K562 (cell line): Measurements from ENCODE around the gene P2RX3. TPM values are rescaled to one million over a fixed set of nuclear protein-coding genes. Genes with fewer than 3 reads are reported as not detected.

Experiments
- ATAC-seq: fragments of 200-7000 bp; cut with Tn5 transposase; 3 replicates; pipeline ENCODE4 v1.9.1; 2020; ENCODE audit warnings: moderate library complexity
- BruUV-seq: library from RNA; stranded (reverse); fragments of 400-500 nt; replicated peaks from 2 replicates; lab custom pipeline; 2021; lab: Mats Ljungman, UMichigan
- CTCF ChIA-PET: fragments of 300-600 bp; formaldehyde crosslinking; extraction: SDS; loops from one replicate; lab custom pipeline; 2021; ENCODE audit warnings: low intra/inter-chr PET ratio; lab: Yijun Ruan, JAX
- POLR2A ChIA-PET: fragments of 300-600, 350-650 bp; sonication (Branson Sonifier 250); formaldehyde crosslinking; extraction: SDS; loops from one replicate; lab custom pipeline; 2021; ENCODE audit warnings: antibody characterized with exemption, inconsistent platforms; lab: Yijun Ruan, JAX
- DNase-seq, 4 experiments: peaks; one replicate each; pipeline versions ENCODE4 v3.0.0 to v3.0.0-alpha.2; 2011 to 2018; ENCODE audit warnings: low spot score in 3 of 4, mixed read lengths in 3 of 4; ENCODE audit errors: extremely low read depth in 1 of 4
- FAIRE-seq: peaks from 2 replicates; lab custom pipeline; 2011; peaks lifted over from hg19 to GRCh38; lab: Jason Lieb, UNC
- H2AFZ ChIP-seq: 2 replicates; pipeline ENCODE4 v1.6.0; 2011; ENCODE audit warnings: low read depth, low read length, control low read depth, inconsistent platforms
- H3K27ac ChIP-seq: fragments of 200-600 bp; 3 replicates; pipeline ENCODE4 v1.8.0; 2011; ENCODE audit warnings: low read depth, mild to moderate bottlenecking, control low read depth, inconsistent platforms, low read length, moderate library complexity, mixed read lengths; ENCODE audit errors: extremely low read depth
- H3K27me3 ChIP-seq, 2 experiments: fragments of 300-600 bp in 1 of 2; 2 replicates in 1 of 2; 3 replicates in 1 of 2; pipeline versions ENCODE4 v1.6.0 to v1.8.0; 2011; ENCODE audit warnings: inconsistent platforms in 2 of 2, low read length in 2 of 2, mild to moderate bottlenecking in 1 of 2, mixed read lengths in 1 of 2, moderate library complexity in 1 of 2; ENCODE audit not compliant: control insufficient read depth in 2 of 2, insufficient read depth in 2 of 2
- H3K36me3 ChIP-seq: fragments of 300-600 bp; 3 replicates; pipeline ENCODE4 v1.8.0; 2011; ENCODE audit warnings: mild to moderate bottlenecking, low read length, inconsistent platforms; ENCODE audit not compliant: control insufficient read depth, insufficient read depth
- H3K4me1 ChIP-seq, 2 experiments: fragments of 200-600 bp in 1 of 2; replicated peaks in 1 of 2; 2 replicates in 1 of 2; 3 replicates in 1 of 2; pipeline versions ENCODE4 v1.5.1 to v1.8.0; 2011; ENCODE audit warnings: inconsistent platforms in 2 of 2, low read length in 2 of 2, mild to moderate bottlenecking in 1 of 2, mixed read lengths in 1 of 2, moderate library complexity in 1 of 2; ENCODE audit not compliant: control insufficient read depth in 2 of 2, insufficient read depth in 2 of 2
- H3K4me2 ChIP-seq: 2 replicates; pipeline ENCODE4 v1.6.1; 2011; ENCODE audit warnings: low read length, control low read depth, inconsistent platforms, mixed read lengths; ENCODE audit not compliant: insufficient read depth
- H3K4me3 ChIP-seq: fragments of 200-600 bp; sonication (generic), shearing (Covaris generic); 2 replicates; pipeline ENCODE4 v1.5.1; 2016; ENCODE audit warnings: control low read depth, inconsistent platforms
- H3K79me2 ChIP-seq: fragments of 200-600 bp; 3 replicates; pipeline ENCODE4 v1.8.0; 2011; ENCODE audit warnings: low read length, inconsistent platforms; ENCODE audit not compliant: control insufficient read depth, insufficient read depth
- H3K9ac ChIP-seq, 2 experiments: 2 replicates each; pipeline versions ENCODE4 v1.6.0 to v1.6.1; 2011; ENCODE audit warnings: low read depth in 2 of 2, low read length in 2 of 2, control low read depth in 1 of 2, inconsistent platforms in 1 of 2, mild to moderate bottlenecking in 1 of 2, mixed read lengths in 1 of 2; ENCODE audit not compliant: insufficient read depth in 1 of 2
- H3K9me1 ChIP-seq: one replicate; pipeline ENCODE4 v1.6.0; 2011; ENCODE audit warnings: inconsistent platforms, mild to moderate bottlenecking, low read length, moderate library complexity; ENCODE audit not compliant: control insufficient read depth, insufficient read depth
- H3K9me3 ChIP-seq: replicated peaks from 2 replicates; pipeline ENCODE4 v1.5.1; 2011; ENCODE audit warnings: low read depth, low read length, inconsistent platforms; ENCODE audit not compliant: control insufficient read depth, insufficient read depth
- H4K20me1 ChIP-seq: replicated peaks from 2 replicates; pipeline ENCODE4 v1.6.1; 2011; ENCODE audit warnings: low read length, inconsistent platforms, mixed read lengths; ENCODE audit not compliant: control insufficient read depth, insufficient read depth
- BCL6 ChIP-seq: fragments of 250-450 bp; sonication (Bioruptor Pico); IDR thresholded peaks from 2 replicates; pipeline ENCODE4 v1.4.0; 2020
- MAFF ChIP-seq: IDR thresholded peaks from 2 replicates; pipeline ENCODE4 v1.6.1; 2012; ENCODE audit warnings: low read length, improper control_type of control experiment
- NR2C2 ChIP-seq, 2 experiments: fragments of 200-800 bp in 1 of 2; sonication (Bioruptor generic) in 1 of 2; sonication (generic) in 1 of 2; formaldehyde crosslinking in 1 of 2; IDR thresholded peaks; 2 replicates each; pipeline versions ENCODE4 v1.6.1 to v1.8.0; 2016 to 2022; ENCODE audit warnings: mild to moderate bottlenecking in 1 of 2, missing compliant biosample characterization in 1 of 2, missing genetic modification characterization in 1 of 2, missing genetic modification reagents in 1 of 2
- RFX1 ChIP-seq: fragments of 450-650 bp; IDR thresholded peaks from 2 replicates; pipeline ENCODE4 v1.6.1; 2016; ENCODE audit warnings: mild to moderate bottlenecking, moderate library complexity
- XRCC5 ChIP-seq: fragments of 200-400 bp; formaldehyde crosslinking; IDR thresholded peaks from 2 replicates; pipeline ENCODE4 v1.6.1; 2017; ENCODE audit warnings: low read depth, mild to moderate bottlenecking, low read length
- ZFP30 ChIP-seq: fragments of 250-450 bp; sonication (Bioruptor Pico); IDR thresholded peaks from 2 replicates; pipeline ENCODE4 v1.8.0; 2022; ENCODE audit warnings: moderate library complexity, mild to moderate bottlenecking, inconsistent platforms, borderline replicate concordance
- ZNF263 ChIP-seq: sonication (generic); formaldehyde crosslinking; IDR thresholded peaks from 2 replicates; pipeline ENCODE4 v1.8.0; 2022; ENCODE audit warnings: mild to moderate bottlenecking, missing genetic modification reagents, borderline replicate concordance
- ZNF347 ChIP-seq: fragments of 450-650 bp; formaldehyde crosslinking; IDR thresholded peaks from 2 replicates; pipeline ENCODE4 v1.4.0; 2020; ENCODE audit warnings: low read depth, mild to moderate bottlenecking, moderate library complexity
- ZNF57 ChIP-seq: fragments of 450-650 bp; formaldehyde crosslinking; IDR thresholded peaks from 2 replicates; pipeline ENCODE4 v1.4.0; 2020; ENCODE audit warnings: mild to moderate bottlenecking, moderate library complexity
- WGBS: fragments of 100-300 bp; shearing (Covaris generic); methylation state at CpG from one replicate; pipeline ENCODE4 v1.1.6; 2016; ENCODE audit warnings: low coverage, mixed read lengths; ENCODE audit not compliant: insufficient coverage; ENCODE audit errors: missing lambda C conversion rate; 5-methylcytosine and 5-hydroxymethylcytosine counted together
- in situ Hi-C: fragments of 300-500 bp; cut with MboI; formaldehyde crosslinking; loops from 4 replicates; pipeline ENCODE4 v1.15.0; 2018; ENCODE audit warnings: inconsistent platforms, mixed read lengths
- intact Hi-C: fragments of 100-400 bp; cut with micrococcal nuclease; formaldehyde crosslinking; loops from 2 replicates; pipeline ENCODE4 v1.14.2; 2022
- polyA plus RNA-seq, 8 experiments: library from polyadenylated mRNA; depleted of rRNA in 4 of 8; stranded (reverse) in 5 of 8; unstranded in 3 of 8; fragments of >200 nt; fragmentation: Nextera tagmentation in 2 of 8; fragmentation: Illumina TruSeq in 1 of 8; extraction: Ambion mirVana in 2 of 8; extraction: Trizol in 1 of 8; gene quantifications; 2 replicates each; pipeline versions ENCODE4 v1.2.1 to v1.2.3, GENCODE V29; 2011 to 2014; ENCODE audit warnings: inconsistent platforms in 1 of 8, missing spikeins in 1 of 8
- total RNA-seq, 7 experiments: library from RNA; depleted of rRNA in 6 of 7; stranded (reverse); fragments of >200 nt in 6 of 7; fragmentation: Illumina TruSeq in 2 of 7; extraction: Trizol in 2 of 7; gene quantifications; 2 replicates each; pipeline versions ENCODE4 v1.2.1 to v1.2.3, GENCODE V29; 2011 to 2021; ENCODE audit warnings: low replicate concordance in 1 of 7
- TF ChIP-seq, protein P1 (sequence below): fragments of 450-650 bp; conservative IDR thresholded peaks from 2 replicates; pipeline ENCODE4 v1.6.1; 2016; ENCODE audit warnings: missing genetic modification characterization, low read depth, mild to moderate bottlenecking, control low read depth, missing compliant biosample characterization
- TF ChIP-seq, protein P2 (sequence below): sonication (generic); IDR thresholded peaks from 2 replicates; pipeline ENCODE4 v1.6.1; 2016

Gene P2RX3
- total and polyA plus RNA-seq, 9 of the 15 experiments (the other 6 are each of a cell fraction or from before 2014, with no cell fraction given), result not detected

GRCh38 chr11:57416436-57416835, 78.3 kb downstream of the P2RX3 start:
- TF ChIP-seq BCL6 (CRISPR knock-in tag) (no peak), ZNF57 (CRISPR knock-in tag) (no peak), ZNF347 (CRISPR knock-in tag) (no peak), MAFF (no peak)
- Histone ChIP-seq H3K79me2 (peaks cover 70% of the 10 kb centered on the region), H3K9ac (no peak overlapping the region), H3K27me3 (no peaks in the 10 kb centered on the region), H3K4me3 (no peak overlapping the region), H4K20me1 (peaks cover 13% of the 10 kb centered on the region), H3K36me3 (peaks cover 98% of the 10 kb centered on the region), H3K9me3 (no peaks in the 10 kb centered on the region), H3K4me2 (no peak overlapping the region), H3K9me1 (no peaks in the 10 kb centered on the region), H3K27ac (no peak overlapping the region), H3K4me1 (no peaks in the 10 kb centered on the region; a peak in 3 of 5 replicates), H2AFZ (no peak overlapping the region)
- ChIA-PET CTCF (no interaction called here), POLR2A (interaction anchor here (1.4 to 4.6 kb wide), 2 partner anchors 9 to 13 kb away, joined by 4 to 18 read pairs; no protein-coding TSS in a partner anchor)
- DNase-seq (no peak), FAIRE-seq (no peak), ATAC-seq (no peak)
- in situ Hi-C loops, result no loop called here
- intact Hi-C loops, result no loop called here
- no TSS peak for BruUV-seq
- 94% methylated on average over 3 of the region's 3 CpGs for WGBS

DNA sequence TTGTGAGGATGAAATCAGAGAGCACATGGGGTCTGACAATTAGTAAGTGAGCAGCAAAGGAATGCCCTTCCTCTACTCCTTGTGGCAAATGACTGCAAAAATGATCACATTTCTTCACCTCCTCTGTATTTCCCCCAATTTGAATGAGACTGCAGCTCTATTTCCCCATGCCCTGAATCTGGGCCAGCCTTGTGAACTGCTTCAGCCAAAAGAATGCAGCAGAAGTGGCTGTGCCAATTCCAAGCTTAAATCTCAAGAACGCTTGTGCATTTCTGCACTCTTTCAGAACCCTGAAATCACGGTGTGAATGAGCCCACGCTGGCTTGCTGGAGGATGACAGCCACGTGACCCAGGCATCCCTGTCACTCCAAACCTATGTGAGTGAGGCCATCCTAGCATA, 78.9 kb downstream of the P2RX3 start:
- Histone ChIP-seq H2AFZ (no peak overlapping the region), H3K9me1 (no peaks in the 10 kb centered on the region), H4K20me1 (peaks cover 13% of the 10 kb centered on the region), H3K9ac (no peak overlapping the region), H3K36me3 (peaks cover 99% of the 10 kb centered on the region), H3K9me3 (no peaks in the 10 kb centered on the region), H3K4me1 (no peaks in the 10 kb centered on the region; a peak in 3 of 5 replicates), H3K4me3 (no peak overlapping the region), H3K79me2 (peaks cover 76% of the 10 kb centered on the region), H3K27ac (no peak overlapping the region; the same call in 2 of the 3 replicates), H3K27me3 (no peaks in the 10 kb centered on the region), H3K4me2 (no peak overlapping the region)
- FAIRE-seq (no peak), ATAC-seq (no peak), DNase-seq (no peak)
- in situ Hi-C loops, result no loop called here
- BruUV-seq, result no TSS peak
- WGBS, result 96% methylated on average over 4 of the region's 4 CpGs
- ChIA-PET CTCF (no interaction called here), POLR2A (interaction anchor here (1.4 to 4.6 kb wide), 2 partner anchors 8 to 14 kb away, joined by 4 to 18 read pairs; no protein-coding TSS in a partner anchor)
- intact Hi-C loops, result no loop called here
- TF ChIP-seq, protein P1, sequence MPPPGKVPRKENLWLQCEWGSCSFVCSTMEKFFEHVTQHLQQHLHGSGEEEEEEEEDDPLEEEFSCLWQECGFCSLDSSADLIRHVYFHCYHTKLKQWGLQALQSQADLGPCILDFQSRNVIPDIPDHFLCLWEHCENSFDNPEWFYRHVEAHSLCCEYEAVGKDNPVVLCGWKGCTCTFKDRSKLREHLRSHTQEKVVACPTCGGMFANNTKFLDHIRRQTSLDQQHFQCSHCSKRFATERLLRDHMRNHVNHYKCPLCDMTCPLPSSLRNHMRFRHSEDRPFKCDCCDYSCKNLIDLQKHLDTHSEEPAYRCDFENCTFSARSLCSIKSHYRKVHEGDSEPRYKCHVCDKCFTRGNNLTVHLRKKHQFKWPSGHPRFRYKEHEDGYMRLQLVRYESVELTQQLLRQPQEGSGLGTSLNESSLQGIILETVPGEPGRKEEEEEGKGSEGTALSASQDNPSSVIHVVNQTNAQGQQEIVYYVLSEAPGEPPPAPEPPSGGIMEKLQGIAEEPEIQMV (tag), result no peak
- TF ChIP-seq NR2C2 (CRISPR knock-in tag; IDR thresholded peaks at IDR 0.05), result no peak
- TF ChIP-seq NR2C2 (tag; IDR thresholded peaks at IDR 0.05), result no peak
- no peak for TF ChIP-seq ZNF263 (CRISPR knock-in tag)
- no peak for TF ChIP-seq RFX1
- no peak for TF ChIP-seq ZFP30 (CRISPR knock-in tag)
- TF ChIP-seq ZNF57 (CRISPR knock-in tag), result no peak
- no peak for TF ChIP-seq XRCC5
- TF ChIP-seq, protein P2, sequence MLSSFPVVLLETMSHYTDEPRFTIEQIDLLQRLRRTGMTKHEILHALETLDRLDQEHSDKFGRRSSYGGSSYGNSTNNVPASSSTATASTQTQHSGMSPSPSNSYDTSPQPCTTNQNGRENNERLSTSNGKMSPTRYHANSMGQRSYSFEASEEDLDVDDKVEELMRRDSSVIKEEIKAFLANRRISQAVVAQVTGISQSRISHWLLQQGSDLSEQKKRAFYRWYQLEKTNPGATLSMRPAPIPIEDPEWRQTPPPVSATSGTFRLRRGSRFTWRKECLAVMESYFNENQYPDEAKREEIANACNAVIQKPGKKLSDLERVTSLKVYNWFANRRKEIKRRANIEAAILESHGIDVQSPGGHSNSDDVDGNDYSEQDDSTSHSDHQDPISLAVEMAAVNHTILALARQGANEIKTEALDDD, result no peak
